HG02798 (cell line): Measurements from ENCODE around the gene WDR37.
"Not testable (repeated sequence)": the region's sequence is repeated elsewhere in the genome, so short reads cannot be mapped to it uniquely, and the experiment has no call there.

Experiments used
- ATAC-seq: cut with Tn5 transposase; IDR thresholded peaks from one replicate; pipeline ENCODE4 v1.9.1; 2021; ENCODE audit warnings: mild to moderate bottlenecking; ENCODE audit not compliant: unreplicated experiment, poor library complexity

WDR37 gene

GRCh38 chr10:1056326-1057105, at the start of gene WDR37:
TSS of gene WDR37 (plus strand) at chr10:1056385. CDS start at chr10:1072156, 15,771 bp downstream.
- peak; percentile 97 for ATAC-seq

GRCh38 chr10:1006573-1006972, 49.6 kb upstream of the WDR37 start:
- ATAC-seq: no peak

GRCh38 chr10:1007583-1007982, 48.6 kb upstream of the WDR37 start:
- ATAC-seq: no peak

GRCh38 chr10:1009071-1009494, 47.1 kb upstream of the WDR37 start:
- ATAC-seq: no peak

- not testable (repeated sequence) for ATAC-seq
Measured at GRCh38 chr10:1009947-1010346, 46.2 kb upstream of the WDR37 start.

- no peak for ATAC-seq
Measured at GRCh38 chr10:1010703-1011102, 45.5 kb upstream of the WDR37 start.

GRCh38 chr10:1011696-1012095, 44.5 kb upstream of the WDR37 start:
- ATAC-seq: no peak

GRCh38 chr10:1015688-1016087, 40.5 kb upstream of the WDR37 start:
- no peak for ATAC-seq

- no peak for ATAC-seq
Measured at GRCh38 chr10:1019362-1019761, 36.8 kb upstream of the WDR37 start.

GRCh38 chr10:1020460-1020859, 35.7 kb upstream of the WDR37 start:
- ATAC-seq: no peak

- no peak for ATAC-seq
Measured at GRCh38 chr10:1020958-1021357, 35.2 kb upstream of the WDR37 start.

GRCh38 chr10:1022413-1022812, 33.8 kb upstream of the WDR37 start:
- ATAC-seq: no peak

- ATAC-seq: no peak
Measured at GRCh38 chr10:1024103-1024502, 32.1 kb upstream of the WDR37 start.

GRCh38 chr10:1025683-1026082, 30.5 kb upstream of the WDR37 start, which contains the start of gene IDI2:
TSS of gene IDI2 (minus strand) at chr10:1025859. CDS start at chr10:1024723, 1,136 bp downstream.
- ATAC-seq: no peak

- ATAC-seq: no peak
Measured at GRCh38 chr10:1026578-1026977, 29.6 kb upstream of the WDR37 start.

GRCh38 chr10:1029838-1030237, 26.3 kb upstream of the WDR37 start:
- no peak for ATAC-seq

GRCh38 chr10:1033601-1034000, 22.6 kb upstream of the WDR37 start:
- ATAC-seq: no peak

GRCh38 chr10:1034758-1035157, 21.4 kb upstream of the WDR37 start:
- no peak for ATAC-seq

GRCh38 chr10:1035201-1035600, 21.0 kb upstream of the WDR37 start:
- ATAC-seq: no peak

GRCh38 chr10:1036341-1036791, 19.8 kb upstream of the WDR37 start:
- peak; percentile 87 for ATAC-seq

- no peak for ATAC-seq
Measured at GRCh38 chr10:1037098-1037497, 19.1 kb upstream of the WDR37 start.

GRCh38 chr10:1038769-1039168, 17.4 kb upstream of the WDR37 start:
- not testable (repeated sequence) for ATAC-seq
